Neural cell (in vitro differentiated cells): ENCODE measurements around the gene MLH1. TPM values are rescaled to one million over a fixed set of nuclear protein-coding genes. Genes with fewer than 3 reads are reported as not detected.

Experiments
- H2AFZ ChIP-seq: fragments of 200-600, 300-800 bp; sonication (generic), shearing (Covaris generic); 2 replicates; pipeline ENCODE4 v1.6.0; 2014; ENCODE audit warnings: low read depth, mild to moderate bottlenecking, antibody characterized with exemption, low read length, moderate library complexity
- H3F3A ChIP-seq: fragments of 200-600 bp; shearing (Covaris generic); 2 replicates; pipeline ENCODE4 v1.6.1; 2016; ENCODE audit warnings: mild to moderate bottlenecking, moderate library complexity, mixed read lengths, antibody characterized with exemption, low read length; ENCODE audit not compliant: insufficient read depth, poor library complexity, severe bottlenecking
- H3K27ac ChIP-seq: fragments of 200-600, 300-800 bp; sonication (generic), shearing (Covaris generic); 2 replicates; pipeline ENCODE4 v1.5.1; 2014; ENCODE audit warnings: mild to moderate bottlenecking, low read length, moderate library complexity
- H3K27me3 ChIP-seq: fragments of 300-800, 200-600 bp; sonication (generic), shearing (Covaris generic); 2 replicates; pipeline ENCODE4 v1.6.0; 2014; ENCODE audit warnings: mild to moderate bottlenecking, low read depth, low read length, moderate library complexity; ENCODE audit not compliant: insufficient read depth
- H3K36me3 ChIP-seq: fragments of 300-800, 200-600 bp; sonication (generic), shearing (Covaris generic); 2 replicates; pipeline ENCODE4 v1.5.1; 2014; ENCODE audit warnings: mild to moderate bottlenecking, antibody characterized with exemption, low read length, moderate library complexity; ENCODE audit not compliant: insufficient read depth
- H3K4me2 ChIP-seq: fragments of 300-800, 200-600 bp; sonication (generic), shearing (Covaris generic); 2 replicates; pipeline ENCODE4 v1.6.0; 2014; ENCODE audit warnings: mild to moderate bottlenecking, low read length
- H3K4me3 ChIP-seq: fragments of 300-800, 200-600 bp; sonication (generic), shearing (Covaris generic); 2 replicates; pipeline ENCODE4 v1.5.1; 2014; ENCODE audit warnings: mild to moderate bottlenecking, low read length, moderate library complexity
- H3K79me2 ChIP-seq: fragments of 200-600 bp; shearing (Covaris generic); replicated peaks from 2 replicates; pipeline ENCODE4 v1.6.0; 2014; ENCODE audit warnings: mild to moderate bottlenecking, low read length, moderate library complexity; ENCODE audit not compliant: insufficient read depth
- H3K9ac ChIP-seq: fragments of 300-800, 200-600 bp; sonication (generic), shearing (Covaris generic); 2 replicates; pipeline ENCODE4 v1.6.1; 2016; ENCODE audit warnings: mild to moderate bottlenecking, low read length, mixed read lengths
- H3K9me2 ChIP-seq: fragments of 200-600 bp; shearing (Covaris generic); 2 replicates; pipeline ENCODE4 v1.6.1; 2016; ENCODE audit warnings: mild to moderate bottlenecking, low read length, mixed read lengths; ENCODE audit not compliant: insufficient read depth
- H3K9me3 ChIP-seq: fragments of 200-600, 300-800 bp; sonication (generic), shearing (Covaris generic); 2 replicates; pipeline ENCODE4 v1.6.1; 2016; ENCODE audit warnings: mild to moderate bottlenecking, mixed run types, low read length, moderate library complexity, mixed read lengths
- H4K20me1 ChIP-seq: fragments of 200-600 bp; shearing (Covaris generic); 2 replicates; pipeline ENCODE4 v1.6.1; 2016; ENCODE audit warnings: mild to moderate bottlenecking, mixed run types; ENCODE audit not compliant: insufficient read depth
- EP300 ChIP-seq: fragments of 450-650 bp; conservative IDR thresholded peaks from 2 replicates; pipeline ENCODE4 v1.6.1; 2014; ENCODE audit warnings: antibody characterized with exemption, mild to moderate bottlenecking, moderate library complexity; ENCODE audit not compliant: poor library complexity, severe bottlenecking
- EZH2 ChIP-seq: fragments of 200-600, 300-800 bp; shearing (Covaris generic), sonication (generic); IDR thresholded peaks from 2 replicates; pipeline ENCODE4 v1.6.1; 2014; ENCODE audit warnings: antibody characterized with exemption, low read length, borderline replicate concordance, mild to moderate bottlenecking; ENCODE audit not compliant: insufficient read depth, poor library complexity, severe bottlenecking
- MXI1 ChIP-seq: fragments of 450-650 bp; conservative IDR thresholded peaks from 2 replicates; pipeline ENCODE4 v1.6.1; 2014; ENCODE audit warnings: antibody characterized with exemption, mild to moderate bottlenecking; ENCODE audit not compliant: poor library complexity, severe bottlenecking
- POLR2AphosphoS5 ChIP-seq: IDR thresholded peaks from 2 replicates; pipeline ENCODE4 v1.6.1; 2012
- RAD21 ChIP-seq: fragments of 450-650 bp; conservative IDR thresholded peaks from 2 replicates; pipeline ENCODE4 v1.6.1; 2014; ENCODE audit warnings: antibody characterized with exemption, mild to moderate bottlenecking, moderate library complexity
- REST ChIP-seq: IDR thresholded peaks from 2 replicates; pipeline ENCODE4 v1.6.1; 2012; ENCODE audit warnings: borderline replicate concordance
- SMC3 ChIP-seq: fragments of 450-650 bp; conservative IDR thresholded peaks from 2 replicates; pipeline ENCODE4 v1.6.1; 2014; ENCODE audit warnings: antibody characterized with exemption, mild to moderate bottlenecking, moderate library complexity; ENCODE audit not compliant: poor library complexity
- TAF1 ChIP-seq: IDR thresholded peaks from 2 replicates; pipeline ENCODE4 v1.6.1; 2012; ENCODE audit warnings: low read depth
- polyA plus RNA-seq: library from polyadenylated mRNA; depleted of rRNA; stranded (reverse); fragments of >200 nt; gene quantifications from 2 replicates; pipeline ENCODE4 v1.2.3, GENCODE V29; 2014
- TF ChIP-seq, protein P1 (sequence below): fragments of 450-650 bp; IDR thresholded peaks from 2 replicates; pipeline ENCODE4 v1.5.1; 2014; ENCODE audit warnings: antibody characterized with exemption, mild to moderate bottlenecking, moderate library complexity; ENCODE audit not compliant: poor library complexity, severe bottlenecking

MLH1 gene
- polyA plus RNA-seq, 1 donor from 2014 or later: 73.7 TPM

DNA sequence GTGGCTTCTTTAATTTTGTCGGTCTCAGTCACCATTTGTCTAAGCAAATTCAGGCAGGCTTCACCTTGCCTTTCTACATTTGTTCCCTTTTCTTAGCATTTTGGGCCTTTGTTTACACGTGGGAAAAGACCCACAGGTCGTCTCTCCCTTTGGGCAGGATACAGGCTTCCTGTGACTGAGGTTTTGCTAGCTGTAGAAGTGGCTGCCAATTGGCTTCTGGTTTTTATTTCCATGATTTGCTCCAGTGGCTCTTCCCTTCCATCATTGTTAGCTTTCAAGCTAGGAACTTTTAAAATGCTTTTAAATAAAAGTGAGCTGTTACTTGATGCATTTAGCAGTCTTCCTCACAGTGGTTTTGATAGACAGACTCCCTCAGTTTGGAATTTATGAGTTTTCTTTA lies 37.3 kb downstream of the MLH1 start:
- TF ChIP-seq, protein P1, sequence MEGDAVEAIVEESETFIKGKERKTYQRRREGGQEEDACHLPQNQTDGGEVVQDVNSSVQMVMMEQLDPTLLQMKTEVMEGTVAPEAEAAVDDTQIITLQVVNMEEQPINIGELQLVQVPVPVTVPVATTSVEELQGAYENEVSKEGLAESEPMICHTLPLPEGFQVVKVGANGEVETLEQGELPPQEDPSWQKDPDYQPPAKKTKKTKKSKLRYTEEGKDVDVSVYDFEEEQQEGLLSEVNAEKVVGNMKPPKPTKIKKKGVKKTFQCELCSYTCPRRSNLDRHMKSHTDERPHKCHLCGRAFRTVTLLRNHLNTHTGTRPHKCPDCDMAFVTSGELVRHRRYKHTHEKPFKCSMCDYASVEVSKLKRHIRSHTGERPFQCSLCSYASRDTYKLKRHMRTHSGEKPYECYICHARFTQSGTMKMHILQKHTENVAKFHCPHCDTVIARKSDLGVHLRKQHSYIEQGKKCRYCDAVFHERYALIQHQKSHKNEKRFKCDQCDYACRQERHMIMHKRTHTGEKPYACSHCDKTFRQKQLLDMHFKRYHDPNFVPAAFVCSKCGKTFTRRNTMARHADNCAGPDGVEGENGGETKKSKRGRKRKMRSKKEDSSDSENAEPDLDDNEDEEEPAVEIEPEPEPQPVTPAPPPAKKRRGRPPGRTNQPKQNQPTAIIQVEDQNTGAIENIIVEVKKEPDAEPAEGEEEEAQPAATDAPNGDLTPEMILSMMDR: no peak
- no peak for TF ChIP-seq SMC3
- TF ChIP-seq EZH2: no peak
- TF ChIP-seq MXI1: no peak
- TF ChIP-seq REST: no peak
- TF ChIP-seq POLR2AphosphoS5: no peak
- TF ChIP-seq TAF1: no peak
- no peak for TF ChIP-seq RAD21
- TF ChIP-seq EP300: no peak
- no peak overlapping the region for H3K4me3 ChIP-seq
- H3K4me2 ChIP-seq: no peak overlapping the region
- H3K36me3 ChIP-seq: peaks cover 12% of the 10 kb centered on the region
- H3K9me3 ChIP-seq: peaks cover 4% of the 10 kb centered on the region
- no peak overlapping the region for H2AFZ ChIP-seq
- no peaks in the 10 kb centered on the region for H3K27me3 ChIP-seq
- no peaks in the 10 kb centered on the region for H4K20me1 ChIP-seq
- H3K9ac ChIP-seq: no peak overlapping the region
- H3K27ac ChIP-seq: no peak overlapping the region
- no peaks in the 10 kb centered on the region for H3K9me2 ChIP-seq
- H3K79me2 ChIP-seq: no peaks in the 10 kb centered on the region
- no peaks in the 10 kb centered on the region for H3F3A ChIP-seq

DNA sequence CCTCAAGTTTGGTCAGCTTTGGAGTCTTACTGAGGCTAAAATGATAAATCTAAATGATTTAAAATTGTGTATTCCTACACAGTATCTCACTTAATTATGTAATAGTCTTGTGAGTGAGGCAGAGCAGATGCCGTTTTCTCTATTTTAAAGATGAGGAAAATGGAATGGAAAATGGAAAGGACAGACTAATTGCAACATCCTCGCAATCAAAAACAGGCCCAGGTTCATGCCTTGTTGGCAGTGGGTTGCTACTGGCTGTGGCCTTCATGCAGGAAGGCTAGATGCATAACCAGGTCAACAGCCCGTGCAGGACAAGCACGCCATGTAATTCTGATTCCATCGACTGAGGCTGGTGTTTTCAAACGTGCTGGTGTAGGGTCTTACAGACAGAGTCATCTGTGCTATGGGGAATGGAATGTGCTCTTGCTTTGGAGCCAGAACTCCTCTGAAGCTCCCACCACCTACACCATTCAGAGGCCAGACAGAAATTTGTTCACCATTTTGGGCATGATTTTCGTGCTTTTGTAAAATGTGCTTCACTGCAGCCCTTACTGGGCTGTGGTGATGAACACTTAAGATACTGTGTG lies 37.9 kb downstream of the MLH1 start:
- no peak overlapping the region for H3K4me3 ChIP-seq
- peaks cover 10% of the 10 kb centered on the region for H3K9me3 ChIP-seq
- H4K20me1 ChIP-seq: no peaks in the 10 kb centered on the region
- H2AFZ ChIP-seq: no peak overlapping the region
- H3K79me2 ChIP-seq: no peaks in the 10 kb centered on the region
- H3F3A ChIP-seq: no peaks in the 10 kb centered on the region
- H3K4me2 ChIP-seq: no peak overlapping the region
- no peaks in the 10 kb centered on the region for H3K9me2 ChIP-seq
- H3K27ac ChIP-seq: no peak overlapping the region
- H3K27me3 ChIP-seq: no peaks in the 10 kb centered on the region
- H3K36me3 ChIP-seq: peaks cover 17% of the 10 kb centered on the region
- H3K9ac ChIP-seq: no peak overlapping the region
- TF ChIP-seq EZH2 (no peak), SMC3 (no peak), POLR2AphosphoS5 (no peak), TAF1 (no peak), RAD21 (no peak), REST (no peak), EP300 (no peak)
- TF ChIP-seq, protein P1: no peak
